GM12878 (cell line): ENCODE measurements around the gene ATF6B. TPM values are rescaled to one million over a fixed set of nuclear protein-coding genes. Genes with fewer than 3 reads are reported as not detected.

Source experiments
- ATAC-seq: fragments of 200-7000 bp; cut with Tn5 transposase; 3 replicates; pipeline ENCODE4 v1.9.1; 2020; ENCODE audit warnings: mild to moderate bottlenecking, moderate library complexity
- BruUV-seq: library from RNA; stranded (reverse); fragments of 400-500 nt; replicated peaks from 2 replicates; lab custom pipeline; 2021; lab: Mats Ljungman, UMichigan
- CTCF ChIA-PET: fragments of 300-600 bp; sonication (Branson Sonifier 250); formaldehyde crosslinking; extraction: SDS; loops from one replicate; lab custom pipeline; 2021; ENCODE audit warnings: inconsistent platforms; lab: Yijun Ruan, JAX
- POLR2A ChIA-PET: fragments of 350-600 bp; formaldehyde crosslinking; extraction: SDS; loops from one replicate; lab custom pipeline; 2021; ENCODE audit warnings: inconsistent platforms; lab: Charles Lee
- RAD21 ChIA-PET: fragments of 300-600 bp; sonication (Branson Sonifier 250); formaldehyde crosslinking; loops from one replicate; lab custom pipeline; 2023; ENCODE audit warnings: antibody characterized with exemption; ENCODE audit not compliant: unreplicated experiment; lab: Charles Lee
- SMC1A ChIA-PET: fragments of 300-600 bp; sonication (Branson Sonifier 250); formaldehyde crosslinking; loops from one replicate; lab custom pipeline; 2023; ENCODE audit not compliant: unreplicated experiment, uncharacterized antibody; lab: Charles Lee
- DNase-seq: peaks from one replicate; pipeline ENCODE4 v3.0.0-alpha.2; 2011; ENCODE audit warnings: low read depth, low spot score
- FAIRE-seq: peaks from 3 replicates; lab custom pipeline; 2011; peaks lifted over from hg19 to GRCh38; lab: Jason Lieb, UNC
- H2AFZ ChIP-seq: 2 replicates; pipeline ENCODE4 v1.6.0; 2011; ENCODE audit warnings: low read depth, low read length, control low read depth; ENCODE audit not compliant: control insufficient read depth
- H3K27ac ChIP-seq: 2 replicates; pipeline ENCODE4 v1.5.1; 2011; ENCODE audit warnings: control low read depth; ENCODE audit not compliant: control insufficient read depth, insufficient read depth
- H3K27me3 ChIP-seq, 2 experiments: replicated peaks in 1 of 2; 2 replicates each; pipeline versions ENCODE4 v1.6.0 to v1.6.1; 2011; ENCODE audit warnings: low read length in 1 of 2; ENCODE audit not compliant: control insufficient read depth in 2 of 2, insufficient read depth in 2 of 2
- H3K36me3 ChIP-seq, 2 experiments: 2 replicates each; pipeline ENCODE4 v1.5.1; 2011; ENCODE audit warnings: low read length in 1 of 2; ENCODE audit not compliant: control insufficient read depth in 2 of 2, insufficient read depth in 2 of 2
- H3K4me1 ChIP-seq: 2 replicates; pipeline ENCODE4 v1.6.1; 2011; ENCODE audit warnings: mild to moderate bottlenecking, low read length, moderate library complexity, mixed read lengths; ENCODE audit not compliant: control insufficient read depth, insufficient read depth
- H3K4me2 ChIP-seq: 2 replicates; pipeline ENCODE4 v1.6.0; 2011; ENCODE audit warnings: control low read depth; ENCODE audit not compliant: control insufficient read depth, insufficient read depth
- H3K4me3 ChIP-seq: fragments of 200-600 bp; sonication (generic); 2 replicates; pipeline ENCODE4 v1.5.1; 2016
- H3K79me2 ChIP-seq: 2 replicates; pipeline ENCODE4 v1.6.0; 2011; ENCODE audit warnings: low read length; ENCODE audit not compliant: control insufficient read depth, insufficient read depth
- H3K9ac ChIP-seq: 2 replicates; pipeline ENCODE4 v1.8.0; 2011; ENCODE audit warnings: low read length, control low read depth, mixed read lengths; ENCODE audit not compliant: control insufficient read depth, insufficient read depth
- H3K9me3 ChIP-seq: replicated peaks from 3 replicates; pipeline ENCODE4 v1.5.1; 2011; ENCODE audit warnings: mild to moderate bottlenecking, low read length; ENCODE audit not compliant: control insufficient read depth, insufficient read depth
- H4K20me1 ChIP-seq: 2 replicates; pipeline ENCODE4 v1.6.0; 2011; ENCODE audit not compliant: control insufficient read depth, insufficient read depth
- E2F8 ChIP-seq: fragments of 450-650 bp; IDR thresholded peaks from 2 replicates; pipeline ENCODE4 v1.6.1; 2018; ENCODE audit warnings: mild to moderate bottlenecking, low read depth, moderate library complexity; ENCODE audit not compliant: partially characterized antibody
- KDM1A ChIP-seq: fragments of 200-600 bp; sonication (generic); IDR thresholded peaks from 2 replicates; pipeline ENCODE4 v1.6.1; 2016; ENCODE audit warnings: borderline replicate concordance
- MLLT1 ChIP-seq: fragments of 450-650 bp; IDR thresholded peaks from 2 replicates; pipeline ENCODE4 v1.6.1; 2016; ENCODE audit warnings: mild to moderate bottlenecking
- NFYB ChIP-seq: IDR thresholded peaks from 2 replicates; pipeline ENCODE4 v1.6.1; 2011; ENCODE audit warnings: low read depth, mild to moderate bottlenecking, low read length, improper control_type of control experiment, moderate library complexity; ENCODE audit not compliant: insufficient read depth
- RAD51 ChIP-seq: fragments of 450-650 bp; IDR thresholded peaks from 2 replicates; pipeline ENCODE4 v1.6.1; 2016; ENCODE audit warnings: moderate library complexity, mild to moderate bottlenecking, inconsistent platforms
- SIN3A ChIP-seq: IDR thresholded peaks from 2 replicates; pipeline ENCODE4 v1.6.1; 2012; ENCODE audit warnings: low read depth, low read length, improper control_type of control experiment
- TARDBP ChIP-seq: IDR thresholded peaks from 2 replicates; pipeline ENCODE4 v1.6.1; 2016; ENCODE audit warnings: borderline replicate concordance
- TCF7 ChIP-seq: IDR thresholded peaks from 2 replicates; pipeline ENCODE4 v1.6.1; 2014; ENCODE audit warnings: antibody characterized with exemption, borderline replicate concordance
- USF1 ChIP-seq: IDR thresholded peaks from 2 replicates; pipeline ENCODE4 v1.6.1; 2011; ENCODE audit warnings: borderline replicate concordance, low read depth, mild to moderate bottlenecking, moderate library complexity, mixed read lengths, low read length; ENCODE audit not compliant: insufficient read depth; ENCODE audit errors: extremely low read length
- ZNF622 ChIP-seq: fragments of 450-650 bp; IDR thresholded peaks from 2 replicates; pipeline ENCODE4 v1.6.1; 2017; ENCODE audit warnings: mild to moderate bottlenecking, inconsistent platforms
- ZZZ3 ChIP-seq: IDR thresholded peaks from 2 replicates; pipeline ENCODE4 v1.6.1; 2011; ENCODE audit warnings: low read depth; ENCODE audit not compliant: control insufficient read depth, insufficient read length
- WGBS: methylation state at CpG from one replicate; pipeline ENCODE4 v1.1.6; 2016; ENCODE audit warnings: low lambda C conversion rate; ENCODE audit not compliant: insufficient replicate concordance, insufficient coverage; ENCODE audit errors: missing lambda C conversion rate; 5-methylcytosine and 5-hydroxymethylcytosine counted together
- in situ Hi-C: fragments of 300-500 bp; cut with MboI; formaldehyde crosslinking; loops from 9 replicates; pipeline ENCODE4 v1.14.3; 2018; ENCODE audit warnings: mixed read lengths
- intact Hi-C: fragments of 100-400 bp; cut with micrococcal nuclease; formaldehyde crosslinking; loops from one replicate; pipeline ENCODE4 v1.14.2; 2022; ENCODE audit not compliant: unreplicated experiment
- polyA plus RNA-seq, 11 experiments: library from polyadenylated mRNA; depleted of rRNA in 4 of 11; unstranded in 6 of 11; stranded (reverse) in 5 of 11; fragments of >200 nt; fragmentation: Nextera tagmentation in 4 of 11; fragmentation: Illumina TruSeq in 1 of 11; extraction: Ambion mirVana in 4 of 11; extraction: Trizol in 1 of 11; gene quantifications; 1 replicate in 1 of 11; 2 replicates in 10 of 11; pipeline versions ENCODE4 v1.2.1 to v1.2.3, GENCODE V29; 2011 to 2016; ENCODE audit warnings: inconsistent platforms in 2 of 11, missing spikeins in 2 of 11, low read depth in 1 of 11
- total RNA-seq, 4 experiments: library from RNA; depleted of rRNA in 3 of 4; stranded (reverse); fragments of >200 nt in 3 of 4; fragmentation: Illumina TruSeq in 1 of 4; extraction: Trizol in 1 of 4; gene quantifications; 2 replicates each; pipeline versions ENCODE4 v1.2.1 to v1.2.3, GENCODE V29; 2013 to 2021

Gene ATF6B
- total and polyA plus RNA-seq, 10 of the 15 experiments (the other 5 are each of a cell fraction or from before 2014, with no cell fraction given) = 13.6 to 83.9 (median 44.0) TPM

GRCh38 chr6:32083812-32084768, 44.0 kb downstream of the ATF6B start:
- in situ Hi-C loops = no loop called here
- H3K4me2 ChIP-seq = no peak overlapping the region
- POLR2A ChIA-PET = interaction anchor here (0.6 kb wide), 1 partner anchor 1188 kb away, joined by 3 read pairs; the partner anchor contains the start of genes RPS18 and VPS52

More at GRCh38 chr6:32083812-32084768, 44.0 kb downstream of the ATF6B start:
- H3K36me3 ChIP-seq = no peaks in the 10 kb centered on the region
- CTCF ChIA-PET = interaction anchor here (0.6 to 1.0 kb wide), 2 partner anchors 71 to 113 kb away, joined by 3 read pairs; no protein-coding TSS in a partner anchor
- peaks cover 3 to 8% of the 10 kb centered on the region in 2 experiments; a peak in 3 of 4 replicates for H3K27me3 ChIP-seq
- ATAC-seq (no peak), FAIRE-seq (no peak), DNase-seq (no peak)
- TF ChIP-seq E2F8 (no peak), NFYB (no peak), RAD51 (no peak), KDM1A (no peak), SIN3A (no peak), ZNF622 (no peak), TCF7 (no peak), ZZZ3 (no peak), TARDBP (no peak), USF1 (no peak), MLLT1 (no peak)
- H3K9ac ChIP-seq = no peak overlapping the region
- H3K9me3 ChIP-seq = no peaks in the 10 kb centered on the region
- BruUV-seq = no TSS peak
- SMC1A ChIA-PET = interaction anchor here (0.5 kb wide), 1 partner anchor 166 kb away, joined by 3 read pairs; no protein-coding TSS in a partner anchor
- WGBS = 56% methylated on average over 22 of the region's 22 CpGs
- no peak overlapping the region for H2AFZ ChIP-seq
- H3K4me3 ChIP-seq = no peak overlapping the region
- H3K79me2 ChIP-seq = no peaks in the 10 kb centered on the region
- H3K27ac ChIP-seq = no peak overlapping the region
- intact Hi-C loops = no loop called here
- H4K20me1 ChIP-seq = no peaks in the 10 kb centered on the region
- peaks cover 16% of the 10 kb centered on the region for H3K4me1 ChIP-seq
- RAD21 ChIA-PET = no interaction called here
